ENCODE measurements around the gene ECHDC3.

ECHDC3 gene

GRCh38 chr10:11750420-11750819, 8.2 kb downstream of the ECHDC3 start:
- CTCF ChIA-PET = no interaction called here
- Histone ChIP-seq H3K4me1 (ENCODE audit: control insufficient read depth, insufficient read depth, low read length) (no peaks in the 10 kb centered on the region), H3K9me3 (ENCODE audit: control insufficient read depth, insufficient read depth, low read depth, low read length) (no peaks in the 10 kb centered on the region), H3K27ac (ENCODE audit: extremely low read depth, low read depth, low read length) (no peak overlapping the region), H3K4me3 (ENCODE audit: low read depth, low read length) (no peak overlapping the region), H3K36me3 (ENCODE audit: control insufficient read depth in 2 of 2, insufficient read depth in 1 of 2, low read length in 2 of 2) (no peaks in the 10 kb centered on the region; a peak in 1 of 3 replicates)
- POLR2A ChIA-PET = no interaction called here
- TF ChIP-seq ZNF704 (tag by site-specific recombination; IDR thresholded peaks at IDR 0.05) (no peak), TSHZ1 (tag by site-specific recombination; IDR thresholded peaks at IDR 0.05; ENCODE audit: borderline replicate concordance) (no peak), ZNF398 (tag by site-specific recombination; IDR thresholded peaks at IDR 0.05) (no peak), PRDM6 (tag by site-specific recombination; IDR thresholded peaks at IDR 0.05) (no peak), MZF1 (tag by site-specific recombination; IDR thresholded peaks at IDR 0.05; ENCODE audit: borderline replicate concordance) (no peak), ZNF670 (tag by site-specific recombination; IDR thresholded peaks at IDR 0.05; ENCODE audit: low read depth) (no peak), ZNF664 (tag by site-specific recombination; IDR thresholded peaks at IDR 0.05) (peak; percentile 95)

GRCh38 chr10:11754173-11754572, 12.0 kb downstream of the ECHDC3 start:
- ChIA-PET POLR2A (no interaction called here), CTCF (interaction anchor here (0.6 to 6.3 kb wide), 4 partner anchors 15 to 330 kb away, joined by 3 to 59 read pairs (median 4); no protein-coding TSS in a partner anchor)
- TF ChIP-seq ZNF560 (tag by site-specific recombination; IDR thresholded peaks at IDR 0.05; ENCODE audit: borderline replicate concordance) (no peak), ZNF335 (tag by site-specific recombination; conservative IDR thresholded peaks at IDR 0.05) (no peak), ZNF132 (tag by site-specific recombination; IDR thresholded peaks at IDR 0.05; ENCODE audit: borderline replicate concordance) (no peak), ZNF777 (tag by site-specific recombination; IDR thresholded peaks at IDR 0.05; ENCODE audit: borderline replicate concordance) (no peak), ZBTB20 (tag by site-specific recombination; IDR thresholded peaks at IDR 0.05) (no peak), ZXDB (tag by site-specific recombination; IDR thresholded peaks at IDR 0.05) (no peak), ZNF664 (tag by site-specific recombination; IDR thresholded peaks at IDR 0.05) (no peak), ZNF184 (tag by site-specific recombination; IDR thresholded peaks at IDR 0.05) (no peak), ZNF239 (tag by site-specific recombination; IDR thresholded peaks at IDR 0.05) (no peak), GLI4 (tag by site-specific recombination; IDR thresholded peaks at IDR 0.05) (no peak), ZNF624 (tag by site-specific recombination; IDR thresholded peaks at IDR 0.05) (no peak), ZNF398 (tag by site-specific recombination; IDR thresholded peaks at IDR 0.05) (no peak), ZNF112 (tag by site-specific recombination; IDR thresholded peaks at IDR 0.05) (no peak), HOXD13 (CRISPR knock-in tag; IDR thresholded peaks at IDR 0.05; ENCODE audit: borderline replicate concordance) (no peak), KLF16 (tag by site-specific recombination; IDR thresholded peaks at IDR 0.05) (no peak)
- no peaks in the 10 kb centered on the region; a peak in 1 of 3 replicates for H3K36me3 ChIP-seq (ENCODE audit: control insufficient read depth in 2 of 2, insufficient read depth in 1 of 2, low read length in 2 of 2)
- H3K9me3 ChIP-seq (ENCODE audit: control insufficient read depth, insufficient read depth, low read depth, low read length) = no peaks in the 10 kb centered on the region
- H3K4me3 ChIP-seq (ENCODE audit: low read depth, low read length) = no peak overlapping the region
- H3K4me1 ChIP-seq (ENCODE audit: control insufficient read depth, insufficient read depth, low read length) = peaks cover 4% of the 10 kb centered on the region; the same call in 1 of the 2 replicates
- no peak overlapping the region for H3K27ac ChIP-seq (ENCODE audit: extremely low read depth, low read depth, low read length)

Measured in HEK293 (cell line).